IPS-NIHi7 (cell line): ENCODE data around the gene RNU7-1.
"Not testable (repeated sequence)": the region's sequence is repeated elsewhere in the genome, so short reads cannot be mapped to it uniquely, and the experiment has no call there.

Experiments used
- DNase-seq: peaks from one replicate; pipeline ENCODE4 v3.0.0; 2012; ENCODE audit warnings: mixed read lengths; ENCODE audit errors: extremely low spot score

RNU7-1 gene

GRCh38 chr12:6943722-6944380 is at the start of gene RNU7-1, which contains the start of gene C12orf57:
Gene RNU7-1 (plus strand): TSS chr12:6943816.
Gene C12orf57 (plus strand): TSS chr12:6944022. CDS start chr12:6944122, 100 bp downstream.
- DNase-seq = peak; percentile 67

- no peak for DNase-seq
These were observed 49.3 kb upstream of the RNU7-1 start for GRCh38 chr12:6894321-6894720.

- DNase-seq = no peak
These were observed 46.7 kb upstream of the RNU7-1 start for GRCh38 chr12:6896846-6897435.

GRCh38 chr12:6899427-6899826 is 44.2 kb upstream of the RNU7-1 start:
- DNase-seq = no peak

- no peak for DNase-seq
These were observed 43.6 kb upstream of the RNU7-1 start for GRCh38 chr12:6899837-6900519.

- DNase-seq = no peak
These were observed 41.2 kb upstream of the RNU7-1 start for GRCh38 chr12:6902448-6902847.

GRCh38 chr12:6903722-6904121 is 39.9 kb upstream of the RNU7-1 start:
- DNase-seq = no peak

- DNase-seq = peak; percentile 94
These were observed 39.0 kb upstream of the RNU7-1 start, which contains the start of gene LRRC23 for GRCh38 chr12:6904280-6905276. Gene LRRC23 (plus strand): TSS chr12:6904822. CDS start chr12:6905634, 812 bp downstream.

- no peak for DNase-seq
These were observed 38.1 kb upstream of the RNU7-1 start for GRCh38 chr12:6905414-6906040.

- not testable (repeated sequence) for DNase-seq
These were observed 35.5 kb upstream of the RNU7-1 start for GRCh38 chr12:6908141-6908540.

GRCh38 chr12:6909421-6910145 is 34.0 kb upstream of the RNU7-1 start:
- DNase-seq = no peak

GRCh38 chr12:6912164-6912935 is 31.3 kb upstream of the RNU7-1 start:
- no peak for DNase-seq

- peak; percentile 63 for DNase-seq
These were observed 29.2 kb upstream of the RNU7-1 start, which contains the start of gene ENO2 for GRCh38 chr12:6914246-6914946. Gene ENO2 (plus strand): TSS chr12:6914580. CDS start chr12:6915833, 1,253 bp downstream.

- peak; percentile 71 for DNase-seq
These were observed 28.4 kb upstream of the RNU7-1 start for GRCh38 chr12:6914947-6915788.

- DNase-seq = no peak
These were observed 27.8 kb upstream of the RNU7-1 start for GRCh38 chr12:6915789-6916285.

- no peak for DNase-seq
These were observed 27.0 kb upstream of the RNU7-1 start for GRCh38 chr12:6916426-6917200.
